EL (cell line): ENCODE measurements around the gene AFF3.

Experiments
- DNase-seq: peaks from one replicate; pipeline ENCODE4 v3.0.0-alpha.2; 2016

The AFF3 gene

GRCh38 chr2:100066856-100067255 is 75.5 kb downstream of the AFF3 start:
- no peak for DNase-seq

- no peak for DNase-seq
These were observed 76.1 kb downstream of the AFF3 start for GRCh38 chr2:100066246-100066645.

- no peak for DNase-seq
These were observed 77.6 kb downstream of the AFF3 start for GRCh38 chr2:100064592-100065428.

GRCh38 chr2:100064165-100064564 is 78.2 kb downstream of the AFF3 start:
- DNase-seq, result no peak

GRCh38 chr2:100063459-100063953 is 78.9 kb downstream of the AFF3 start:
- no peak for DNase-seq

GRCh38 chr2:100062336-100062735 is 80.1 kb downstream of the AFF3 start:
- DNase-seq, result no peak

- no peak for DNase-seq
These were observed 81.5 kb downstream of the AFF3 start for GRCh38 chr2:100060875-100061274.

- DNase-seq, result no peak
These were observed 82.8 kb downstream of the AFF3 start for GRCh38 chr2:100059638-100060037.

GRCh38 chr2:100057901-100058261 is 84.5 kb downstream of the AFF3 start:
- DNase-seq, result peak; percentile 72

- peak; percentile 7 for DNase-seq
These were observed 88.0 kb downstream of the AFF3 start for GRCh38 chr2:100054426-100054825.

GRCh38 chr2:100053087-100053885 is 89.1 kb downstream of the AFF3 start:
- DNase-seq, result no peak

- no peak for DNase-seq
These were observed 89.7 kb downstream of the AFF3 start for GRCh38 chr2:100052650-100053049.

GRCh38 chr2:100051253-100051652 is 91.1 kb downstream of the AFF3 start:
- no peak for DNase-seq

- no peak for DNase-seq
These were observed 91.7 kb downstream of the AFF3 start for GRCh38 chr2:100050685-100051084.

GRCh38 chr2:100046961-100047947 is 95.1 kb downstream of the AFF3 start:
- DNase-seq, result no peak

GRCh38 chr2:100045000-100045399 is 97.4 kb downstream of the AFF3 start:
- DNase-seq, result no peak

- no peak for DNase-seq
These were observed 98.5 kb downstream of the AFF3 start for GRCh38 chr2:100043891-100044255.

GRCh38 chr2:100043081-100043890 is 99.1 kb downstream of the AFF3 start:
- no peak for DNase-seq

GRCh38 chr2:100042562-100042961 is 99.8 kb downstream of the AFF3 start:
- DNase-seq, result no peak

GRCh38 chr2:100041946-100042345 is 100.4 kb downstream of the AFF3 start:
- no peak for DNase-seq

GRCh38 chr2:100041385-100041784 is 101.0 kb downstream of the AFF3 start:
- no peak for DNase-seq

GRCh38 chr2:100040906-100041305 is 101.5 kb downstream of the AFF3 start:
- DNase-seq, result no peak
